HepG2 (cell line): ENCODE results near the gene CIBAR2. TPM values are rescaled to one million over a fixed set of nuclear protein-coding genes. Genes with fewer than 3 reads are reported as not detected.

Source experiments
- ELF4 ChIP-seq: sonication (generic); formaldehyde crosslinking; IDR thresholded peaks from 2 replicates; pipeline ENCODE4 v1.5.0; 2020; ENCODE audit warnings: missing genetic modification reagents, mild to moderate bottlenecking, moderate library complexity, borderline replicate concordance
- FIP1L1 ChIP-seq: fragments of 200-400 bp; formaldehyde crosslinking; IDR thresholded peaks from 2 replicates; pipeline ENCODE4 v1.6.1; 2018; ENCODE audit warnings: low read depth, mild to moderate bottlenecking, low read length, moderate library complexity, borderline replicate concordance; ENCODE audit not compliant: insufficient read depth
- MIER2 ChIP-seq: IDR thresholded peaks from 2 replicates; pipeline ENCODE4 v1.6.1; 2016; ENCODE audit warnings: missing biosample characterization, missing genetic modification reagents
- PLRG1 ChIP-seq: fragments of 450-650 bp; conservative IDR thresholded peaks from 2 replicates; pipeline ENCODE4 v1.6.1; 2016
- STAG1 ChIP-seq: sonication (generic); formaldehyde crosslinking; IDR thresholded peaks from 2 replicates; pipeline ENCODE4 v1.4.0; 2020; ENCODE audit warnings: missing genetic modification reagents
- ZBTB21 ChIP-seq: sonication (generic); formaldehyde crosslinking; IDR thresholded peaks from 2 replicates; pipeline ENCODE4 v1.4.0; 2020; ENCODE audit warnings: missing genetic modification reagents
- ZNF446 ChIP-seq: sonication (generic); formaldehyde crosslinking; IDR thresholded peaks from 2 replicates; pipeline ENCODE4 v1.5.0; 2020; ENCODE audit warnings: mild to moderate bottlenecking, missing genetic modification reagents
- ZNF546 ChIP-seq: sonication (generic); formaldehyde crosslinking; conservative IDR thresholded peaks from 2 replicates; pipeline ENCODE4 v1.8.1; 2023; ENCODE audit warnings: mild to moderate bottlenecking, missing genetic modification reagents
- ZNF616 ChIP-seq: sonication (generic); formaldehyde crosslinking; IDR thresholded peaks from 2 replicates; pipeline ENCODE4 v1.5.0; 2020; ENCODE audit warnings: low read depth, mild to moderate bottlenecking, missing genetic modification reagents
- polyA plus RNA-seq, 8 experiments: library from polyadenylated mRNA; depleted of rRNA in 3 of 8; stranded (reverse) in 7 of 8; unstranded in 1 of 8; fragments of >200 nt; fragmentation: Illumina TruSeq in 4 of 8; extraction: Trizol in 4 of 8; gene quantifications; 2 replicates each; pipeline versions ENCODE4 v1.2.1 to v1.2.3, GENCODE V29; 2011 to 2016; ENCODE audit warnings: low read depth in 4 of 8, missing spikeins in 1 of 8, mixed read lengths in 1 of 8; ENCODE audit not compliant: insufficient read depth in 1 of 8
- total RNA-seq, 5 experiments: library from RNA; depleted of rRNA; stranded (reverse); fragments of >200 nt; fragmentation: Illumina TruSeq; extraction: Trizol; gene quantifications; 2 replicates each; pipeline ENCODE4 v1.2.3, GENCODE V29; 2016; ENCODE audit warnings: low read depth in 1 of 5
- TF ChIP-seq, protein P1 (sequence below): sonication (generic); formaldehyde crosslinking; IDR thresholded peaks from 2 replicates; pipeline ENCODE4 v1.8.0; 2022; ENCODE audit warnings: mild to moderate bottlenecking, missing genetic modification reagents, borderline replicate concordance
- TF ChIP-seq, protein P2 (sequence below): sonication (generic); formaldehyde crosslinking; IDR thresholded peaks from 2 replicates; pipeline ENCODE4 v1.4.0; 2020; ENCODE audit warnings: missing genetic modification reagents
- TF ChIP-seq, protein P3 (sequence below): sonication (generic); formaldehyde crosslinking; IDR thresholded peaks from 2 replicates; pipeline ENCODE4 v1.5.0; 2020; ENCODE audit warnings: mild to moderate bottlenecking, missing genetic modification reagents, moderate library complexity
- TF ChIP-seq, protein P4 (sequence below): sonication (generic); formaldehyde crosslinking; IDR thresholded peaks from 2 replicates; pipeline ENCODE4; 2020; ENCODE audit warnings: missing genetic modification reagents, mild to moderate bottlenecking, borderline replicate concordance
- TF ChIP-seq, protein P5 (sequence below): sonication (generic); formaldehyde crosslinking; IDR thresholded peaks from 2 replicates; pipeline ENCODE4 v1.5.1; 2020; ENCODE audit warnings: mild to moderate bottlenecking, missing genetic modification reagents, borderline replicate concordance

CIBAR2 gene
- total and polyA plus RNA-seq, 2 of the 13 experiments (the other 11 are each of a cell fraction or from before 2014, with no cell fraction given), result not detected

DNA sequence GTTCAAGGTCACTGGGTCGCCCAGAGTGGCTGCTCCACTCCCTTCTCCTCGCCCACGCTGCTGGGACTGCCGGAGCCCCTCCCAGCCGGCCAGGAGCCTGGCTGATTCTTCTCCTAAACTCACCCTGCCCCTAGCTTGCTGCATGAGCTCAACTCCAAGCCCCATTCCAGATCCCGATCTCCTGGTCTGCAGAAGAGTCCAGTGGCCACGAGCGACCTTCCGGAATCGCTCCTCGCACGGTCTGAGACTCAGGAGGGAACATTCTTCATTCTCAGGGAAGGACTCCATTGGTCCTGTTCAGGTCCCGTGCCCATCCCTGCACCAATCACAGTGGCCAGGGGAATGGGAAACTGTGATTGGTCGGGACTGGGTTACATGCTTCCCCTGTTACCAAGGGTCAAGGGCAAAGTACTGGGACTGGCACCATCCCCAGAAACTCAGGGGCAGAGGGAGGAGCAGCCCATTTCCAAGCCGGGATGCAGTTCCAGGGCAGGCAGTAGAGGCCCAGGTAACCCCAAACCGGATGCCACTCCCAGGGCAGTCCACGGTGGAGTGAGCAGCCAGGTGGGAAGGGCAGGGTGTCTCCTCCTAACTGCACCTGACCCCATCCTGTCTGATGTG is 24.5 kb upstream of the CIBAR2 start (continued):
- TF ChIP-seq, protein P1, sequence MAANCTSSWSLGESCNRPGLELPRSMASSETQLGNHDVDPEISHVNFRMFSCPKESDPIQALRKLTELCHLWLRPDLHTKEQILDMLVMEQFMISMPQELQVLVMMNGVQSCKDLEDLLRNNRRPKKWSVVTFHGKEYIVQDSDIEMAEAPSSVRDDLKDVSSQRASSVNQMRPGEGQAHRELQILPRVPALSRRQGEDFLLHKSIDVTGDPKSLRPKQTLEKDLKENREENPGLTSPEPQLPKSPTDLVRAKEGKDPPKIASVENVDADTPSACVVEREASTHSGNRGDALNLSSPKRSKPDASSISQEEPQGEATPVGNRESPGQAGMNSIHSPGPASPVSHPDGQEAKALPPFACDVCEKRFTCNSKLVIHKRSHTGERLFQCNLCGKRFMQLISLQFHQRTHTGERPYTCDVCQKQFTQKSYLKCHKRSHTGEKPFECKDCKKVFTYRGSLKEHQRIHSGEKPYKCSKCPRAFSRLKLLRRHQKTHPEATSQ, result peak; percentile 97
- TF ChIP-seq ZNF616 (CRISPR knock-in tag), result 0 out of 2 replicates have a peak, but pooled peaks have one; percentile 73
- TF ChIP-seq ELF4 (CRISPR knock-in tag), result peak; percentile 74; the same call in 1 of the 2 replicates
- no peak for TF ChIP-seq ZNF446 (CRISPR knock-in tag)
- TF ChIP-seq FIP1L1, result no peak
- TF ChIP-seq, protein P2, sequence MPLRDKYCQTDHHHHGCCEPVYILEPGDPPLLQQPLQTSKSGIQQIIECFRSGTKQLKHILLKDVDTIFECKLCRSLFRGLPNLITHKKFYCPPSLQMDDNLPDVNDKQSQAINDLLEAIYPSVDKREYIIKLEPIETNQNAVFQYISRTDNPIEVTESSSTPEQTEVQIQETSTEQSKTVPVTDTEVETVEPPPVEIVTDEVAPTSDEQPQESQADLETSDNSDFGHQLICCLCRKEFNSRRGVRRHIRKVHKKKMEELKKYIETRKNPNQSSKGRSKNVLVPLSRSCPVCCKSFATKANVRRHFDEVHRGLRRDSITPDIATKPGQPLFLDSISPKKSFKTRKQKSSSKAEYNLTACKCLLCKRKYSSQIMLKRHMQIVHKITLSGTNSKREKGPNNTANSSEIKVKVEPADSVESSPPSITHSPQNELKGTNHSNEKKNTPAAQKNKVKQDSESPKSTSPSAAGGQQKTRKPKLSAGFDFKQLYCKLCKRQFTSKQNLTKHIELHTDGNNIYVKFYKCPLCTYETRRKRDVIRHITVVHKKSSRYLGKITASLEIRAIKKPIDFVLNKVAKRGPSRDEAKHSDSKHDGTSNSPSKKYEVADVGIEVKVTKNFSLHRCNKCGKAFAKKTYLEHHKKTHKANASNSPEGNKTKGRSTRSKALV, result no peak
- no peak for TF ChIP-seq STAG1 (CRISPR knock-in tag)
- TF ChIP-seq, protein P3, sequence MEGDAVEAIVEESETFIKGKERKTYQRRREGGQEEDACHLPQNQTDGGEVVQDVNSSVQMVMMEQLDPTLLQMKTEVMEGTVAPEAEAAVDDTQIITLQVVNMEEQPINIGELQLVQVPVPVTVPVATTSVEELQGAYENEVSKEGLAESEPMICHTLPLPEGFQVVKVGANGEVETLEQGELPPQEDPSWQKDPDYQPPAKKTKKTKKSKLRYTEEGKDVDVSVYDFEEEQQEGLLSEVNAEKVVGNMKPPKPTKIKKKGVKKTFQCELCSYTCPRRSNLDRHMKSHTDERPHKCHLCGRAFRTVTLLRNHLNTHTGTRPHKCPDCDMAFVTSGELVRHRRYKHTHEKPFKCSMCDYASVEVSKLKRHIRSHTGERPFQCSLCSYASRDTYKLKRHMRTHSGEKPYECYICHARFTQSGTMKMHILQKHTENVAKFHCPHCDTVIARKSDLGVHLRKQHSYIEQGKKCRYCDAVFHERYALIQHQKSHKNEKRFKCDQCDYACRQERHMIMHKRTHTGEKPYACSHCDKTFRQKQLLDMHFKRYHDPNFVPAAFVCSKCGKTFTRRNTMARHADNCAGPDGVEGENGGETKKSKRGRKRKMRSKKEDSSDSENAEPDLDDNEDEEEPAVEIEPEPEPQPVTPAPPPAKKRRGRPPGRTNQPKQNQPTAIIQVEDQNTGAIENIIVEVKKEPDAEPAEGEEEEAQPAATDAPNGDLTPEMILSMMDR, result no peak; the same call in 1 of the 2 replicates
- TF ChIP-seq MIER2 (CRISPR knock-in tag), result no peak; the same call in 1 of the 2 replicates
- TF ChIP-seq ZNF546, result peak; percentile 35; the same call in 1 of the 2 replicates
- TF ChIP-seq ZBTB21, result no peak
- TF ChIP-seq, protein P4, sequence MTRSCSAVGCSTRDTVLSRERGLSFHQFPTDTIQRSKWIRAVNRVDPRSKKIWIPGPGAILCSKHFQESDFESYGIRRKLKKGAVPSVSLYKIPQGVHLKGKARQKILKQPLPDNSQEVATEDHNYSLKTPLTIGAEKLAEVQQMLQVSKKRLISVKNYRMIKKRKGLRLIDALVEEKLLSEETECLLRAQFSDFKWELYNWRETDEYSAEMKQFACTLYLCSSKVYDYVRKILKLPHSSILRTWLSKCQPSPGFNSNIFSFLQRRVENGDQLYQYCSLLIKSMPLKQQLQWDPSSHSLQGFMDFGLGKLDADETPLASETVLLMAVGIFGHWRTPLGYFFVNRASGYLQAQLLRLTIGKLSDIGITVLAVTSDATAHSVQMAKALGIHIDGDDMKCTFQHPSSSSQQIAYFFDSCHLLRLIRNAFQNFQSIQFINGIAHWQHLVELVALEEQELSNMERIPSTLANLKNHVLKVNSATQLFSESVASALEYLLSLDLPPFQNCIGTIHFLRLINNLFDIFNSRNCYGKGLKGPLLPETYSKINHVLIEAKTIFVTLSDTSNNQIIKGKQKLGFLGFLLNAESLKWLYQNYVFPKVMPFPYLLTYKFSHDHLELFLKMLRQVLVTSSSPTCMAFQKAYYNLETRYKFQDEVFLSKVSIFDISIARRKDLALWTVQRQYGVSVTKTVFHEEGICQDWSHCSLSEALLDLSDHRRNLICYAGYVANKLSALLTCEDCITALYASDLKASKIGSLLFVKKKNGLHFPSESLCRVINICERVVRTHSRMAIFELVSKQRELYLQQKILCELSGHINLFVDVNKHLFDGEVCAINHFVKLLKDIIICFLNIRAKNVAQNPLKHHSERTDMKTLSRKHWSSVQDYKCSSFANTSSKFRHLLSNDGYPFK, result peak; percentile 80
- no peak for TF ChIP-seq PLRG1
- TF ChIP-seq, protein P5, sequence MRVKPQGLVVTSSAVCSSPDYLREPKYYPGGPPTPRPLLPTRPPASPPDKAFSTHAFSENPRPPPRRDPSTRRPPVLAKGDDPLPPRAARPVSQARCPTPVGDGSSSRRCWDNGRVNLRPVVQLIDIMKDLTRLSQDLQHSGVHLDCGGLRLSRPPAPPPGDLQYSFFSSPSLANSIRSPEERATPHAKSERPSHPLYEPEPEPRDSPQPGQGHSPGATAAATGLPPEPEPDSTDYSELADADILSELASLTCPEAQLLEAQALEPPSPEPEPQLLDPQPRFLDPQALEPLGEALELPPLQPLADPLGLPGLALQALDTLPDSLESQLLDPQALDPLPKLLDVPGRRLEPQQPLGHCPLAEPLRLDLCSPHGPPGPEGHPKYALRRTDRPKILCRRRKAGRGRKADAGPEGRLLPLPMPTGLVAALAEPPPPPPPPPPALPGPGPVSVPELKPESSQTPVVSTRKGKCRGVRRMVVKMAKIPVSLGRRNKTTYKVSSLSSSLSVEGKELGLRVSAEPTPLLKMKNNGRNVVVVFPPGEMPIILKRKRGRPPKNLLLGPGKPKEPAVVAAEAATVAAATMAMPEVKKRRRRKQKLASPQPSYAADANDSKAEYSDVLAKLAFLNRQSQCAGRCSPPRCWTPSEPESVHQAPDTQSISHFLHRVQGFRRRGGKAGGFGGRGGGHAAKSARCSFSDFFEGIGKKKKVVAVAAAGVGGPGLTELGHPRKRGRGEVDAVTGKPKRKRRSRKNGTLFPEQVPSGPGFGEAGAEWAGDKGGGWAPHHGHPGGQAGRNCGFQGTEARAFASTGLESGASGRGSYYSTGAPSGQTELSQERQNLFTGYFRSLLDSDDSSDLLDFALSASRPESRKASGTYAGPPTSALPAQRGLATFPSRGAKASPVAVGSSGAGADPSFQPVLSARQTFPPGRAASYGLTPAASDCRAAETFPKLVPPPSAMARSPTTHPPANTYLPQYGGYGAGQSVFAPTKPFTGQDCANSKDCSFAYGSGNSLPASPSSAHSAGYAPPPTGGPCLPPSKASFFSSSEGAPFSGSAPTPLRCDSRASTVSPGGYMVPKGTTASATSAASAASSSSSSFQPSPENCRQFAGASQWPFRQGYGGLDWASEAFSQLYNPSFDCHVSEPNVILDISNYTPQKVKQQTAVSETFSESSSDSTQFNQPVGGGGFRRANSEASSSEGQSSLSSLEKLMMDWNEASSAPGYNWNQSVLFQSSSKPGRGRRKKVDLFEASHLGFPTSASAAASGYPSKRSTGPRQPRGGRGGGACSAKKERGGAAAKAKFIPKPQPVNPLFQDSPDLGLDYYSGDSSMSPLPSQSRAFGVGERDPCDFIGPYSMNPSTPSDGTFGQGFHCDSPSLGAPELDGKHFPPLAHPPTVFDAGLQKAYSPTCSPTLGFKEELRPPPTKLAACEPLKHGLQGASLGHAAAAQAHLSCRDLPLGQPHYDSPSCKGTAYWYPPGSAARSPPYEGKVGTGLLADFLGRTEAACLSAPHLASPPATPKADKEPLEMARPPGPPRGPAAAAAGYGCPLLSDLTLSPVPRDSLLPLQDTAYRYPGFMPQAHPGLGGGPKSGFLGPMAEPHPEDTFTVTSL (CRISPR knock-in tag), result peak; percentile 77; the same call in 1 of the 2 replicates
